Measurements from ENCODE around the gene CPSF4L.
A peak's percentile ranks its signal among the peaks of the same experiment; 100 is the strongest.

Gene CPSF4L

DNA sequence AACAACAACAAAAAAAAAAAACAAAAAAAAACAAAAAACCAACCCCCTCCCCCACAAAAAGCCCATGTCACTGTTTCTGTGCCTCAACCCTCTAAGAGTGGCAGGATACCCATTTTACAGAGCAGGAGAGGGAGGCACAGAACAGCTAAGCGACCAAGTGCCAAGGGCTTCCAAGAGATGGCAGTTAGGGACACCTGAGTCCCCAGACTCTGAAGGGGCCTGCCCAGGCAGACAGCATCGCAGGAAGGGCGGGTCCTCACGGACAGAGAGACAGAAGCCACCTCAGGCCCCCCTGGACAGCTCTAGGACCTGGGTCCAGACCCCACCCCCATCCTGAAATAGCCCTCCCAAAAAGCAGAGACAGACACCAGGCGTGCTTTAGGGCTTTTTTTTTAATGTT, 21.6 kb upstream of the CPSF4L start:
- TF ChIP-seq, protein P1, sequence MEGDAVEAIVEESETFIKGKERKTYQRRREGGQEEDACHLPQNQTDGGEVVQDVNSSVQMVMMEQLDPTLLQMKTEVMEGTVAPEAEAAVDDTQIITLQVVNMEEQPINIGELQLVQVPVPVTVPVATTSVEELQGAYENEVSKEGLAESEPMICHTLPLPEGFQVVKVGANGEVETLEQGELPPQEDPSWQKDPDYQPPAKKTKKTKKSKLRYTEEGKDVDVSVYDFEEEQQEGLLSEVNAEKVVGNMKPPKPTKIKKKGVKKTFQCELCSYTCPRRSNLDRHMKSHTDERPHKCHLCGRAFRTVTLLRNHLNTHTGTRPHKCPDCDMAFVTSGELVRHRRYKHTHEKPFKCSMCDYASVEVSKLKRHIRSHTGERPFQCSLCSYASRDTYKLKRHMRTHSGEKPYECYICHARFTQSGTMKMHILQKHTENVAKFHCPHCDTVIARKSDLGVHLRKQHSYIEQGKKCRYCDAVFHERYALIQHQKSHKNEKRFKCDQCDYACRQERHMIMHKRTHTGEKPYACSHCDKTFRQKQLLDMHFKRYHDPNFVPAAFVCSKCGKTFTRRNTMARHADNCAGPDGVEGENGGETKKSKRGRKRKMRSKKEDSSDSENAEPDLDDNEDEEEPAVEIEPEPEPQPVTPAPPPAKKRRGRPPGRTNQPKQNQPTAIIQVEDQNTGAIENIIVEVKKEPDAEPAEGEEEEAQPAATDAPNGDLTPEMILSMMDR (IDR thresholded peaks at IDR 0.05), result no peak
- Mint-ChIP-seq H3K27ac (no peak overlapping the region), H3K4me3 (no peak overlapping the region), H3K4me1 (peaks cover 71% of the 10 kb centered on the region), H3K27me3 (ENCODE audit: low read depth, poor library complexity) (peaks cover 3% of the 10 kb centered on the region), H3K9me3 (no peaks in the 10 kb centered on the region), H3K36me3 (ENCODE audit: low read depth) (peaks cover 22% of the 10 kb centered on the region)
- no peak for DNase-seq

DNA sequence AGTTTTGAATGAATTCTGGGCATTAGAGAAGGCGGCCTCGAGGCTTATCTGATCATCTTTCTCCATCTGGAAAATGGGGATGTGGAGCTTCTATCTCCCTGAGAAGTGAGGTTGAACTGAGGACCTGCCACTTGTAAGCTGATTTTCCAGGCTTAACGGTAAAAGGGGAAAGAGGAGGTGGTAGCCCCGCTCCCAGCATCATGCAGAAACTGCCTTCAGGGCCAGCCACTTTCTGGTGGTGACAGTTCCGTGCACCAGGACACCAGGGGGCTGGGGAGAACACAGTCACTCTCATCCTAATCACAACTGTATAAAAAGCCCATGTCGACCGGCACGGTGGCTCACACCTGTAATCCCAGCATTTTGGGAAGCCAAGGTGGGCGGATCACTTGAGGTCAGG, 20.9 kb upstream of the CPSF4L start:
- Mint-ChIP-seq H3K4me3 (peak overlapping the region; percentile 40), H3K36me3 (ENCODE audit: low read depth) (peaks cover 22% of the 10 kb centered on the region), H3K27me3 (ENCODE audit: low read depth, poor library complexity) (peaks cover 3% of the 10 kb centered on the region), H3K9me3 (no peaks in the 10 kb centered on the region), H3K27ac (peak overlapping the region; percentile 66), H3K4me1 (peaks cover 70% of the 10 kb centered on the region)
- no peak for DNase-seq
- TF ChIP-seq, protein P1 (IDR thresholded peaks at IDR 0.05), result no peak

DNA sequence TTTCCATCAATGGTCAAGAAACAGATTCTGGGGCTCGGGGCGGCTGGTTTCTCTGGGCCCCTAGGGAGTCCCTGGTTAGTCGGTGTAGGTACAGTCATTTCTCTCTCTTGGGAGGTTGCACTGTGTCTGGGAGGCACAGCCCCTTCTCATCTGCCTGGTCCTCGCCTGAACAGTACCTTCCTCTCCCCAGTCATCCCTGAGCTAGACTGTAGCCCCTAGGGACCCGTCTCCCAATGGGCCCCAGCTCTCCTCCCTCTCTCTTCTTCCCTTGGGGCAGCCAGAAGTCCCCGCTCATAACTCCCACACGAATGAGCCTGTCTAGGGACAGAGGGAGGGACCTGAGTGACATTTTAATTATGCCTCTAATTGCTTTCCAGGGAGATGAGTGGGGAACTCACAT, 20.2 kb upstream of the CPSF4L start:
- Mint-ChIP-seq H3K27me3 (ENCODE audit: low read depth, poor library complexity) (no peaks in the 10 kb centered on the region), H3K4me3 (peak overlapping the region; percentile 40)

DNA sequence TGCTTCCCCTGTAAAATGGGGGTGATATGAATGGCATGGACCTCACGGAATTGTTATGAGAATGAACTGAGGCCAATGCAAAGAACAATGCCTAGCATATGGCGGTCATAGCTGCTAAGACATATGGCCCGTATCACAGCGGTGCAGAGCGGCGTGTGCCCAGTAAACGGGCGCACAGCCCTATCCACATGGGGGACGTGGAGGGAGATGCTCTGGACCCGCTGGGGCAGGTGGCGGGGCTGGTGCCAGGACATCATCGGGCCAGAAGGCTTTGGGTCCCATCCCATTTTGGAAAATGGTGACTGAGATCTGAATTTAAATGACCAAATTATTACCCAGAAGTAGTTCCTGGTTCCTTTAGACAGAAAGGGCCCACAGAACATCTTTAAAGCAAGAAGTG, 18.5 kb upstream of the CPSF4L start:
- Mint-ChIP-seq H3K27me3 (ENCODE audit: low read depth, poor library complexity) (no peaks in the 10 kb centered on the region), H3K9me3 (no peaks in the 10 kb centered on the region), H3K27ac (no peak overlapping the region), H3K4me1 (peaks cover 50% of the 10 kb centered on the region), H3K36me3 (ENCODE audit: low read depth) (peaks cover 8% of the 10 kb centered on the region), H3K4me3 (no peak overlapping the region)
- no peak for DNase-seq
- TF ChIP-seq, protein P1 (IDR thresholded peaks at IDR 0.05), result no peak

More for the DNA sequence above, 20.2 kb upstream of the CPSF4L start:
- no peak for DNase-seq
- Mint-ChIP-seq H3K27ac (peak overlapping the region; percentile 66), H3K4me1 (peaks cover 63% of the 10 kb centered on the region), H3K36me3 (ENCODE audit: low read depth) (peaks cover 19% of the 10 kb centered on the region), H3K9me3 (no peaks in the 10 kb centered on the region)
- TF ChIP-seq, protein P1 (IDR thresholded peaks at IDR 0.05), result no peak

DNA sequence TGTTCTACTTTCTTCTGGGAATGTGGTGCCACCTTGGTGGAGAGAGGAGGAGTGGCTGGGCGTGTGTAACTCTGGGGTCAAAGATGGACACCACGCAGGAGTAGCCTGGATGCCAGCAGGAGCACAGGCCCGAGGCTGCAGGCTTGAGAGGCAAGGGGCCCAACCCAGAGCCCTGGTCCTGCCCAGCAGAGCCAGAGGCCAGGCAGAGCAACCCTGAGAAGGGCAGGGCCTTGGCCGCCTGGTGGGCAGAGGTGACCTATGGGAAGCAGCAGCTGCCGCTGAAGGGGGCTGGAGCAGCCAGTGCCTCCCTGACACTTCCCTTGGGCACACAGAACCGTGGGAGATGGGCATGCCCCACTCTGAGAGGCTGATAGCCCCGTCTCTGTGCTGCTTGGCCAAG, 18.0 kb upstream of the CPSF4L start:
- TF ChIP-seq, protein P1 (IDR thresholded peaks at IDR 0.05), result no peak
- Mint-ChIP-seq H3K27me3 (ENCODE audit: low read depth, poor library complexity) (no peaks in the 10 kb centered on the region), H3K9me3 (no peaks in the 10 kb centered on the region), H3K4me1 (peaks cover 45% of the 10 kb centered on the region), H3K36me3 (ENCODE audit: low read depth) (peaks cover 8% of the 10 kb centered on the region), H3K4me3 (no peak overlapping the region), H3K27ac (no peak overlapping the region)
- DNase-seq, result no peak
